Stimulated activated naive CD8-positive, alpha-beta T cell treated with anti-CD3 and anti-CD28 coated beads, Interleukin-15, Interleukin-2, amounts not matched to agents 100 ng/mL and 50 ng/mL, for 24 hours (primary cell): ENCODE data around the gene SLC45A3.
A peak's percentile ranks its signal among the peaks of the same experiment; 100 is the strongest.
"Not testable (repeated sequence)": the region's sequence is repeated elsewhere in the genome, so short reads cannot be mapped to it uniquely, and the experiment has no call there.

Experiments used
- H3K27ac Mint-ChIP-seq: one replicate; pipeline ENCODE4 v1.8.0; 2021; ENCODE audit warnings: mild to moderate bottlenecking, mixed read lengths
- H3K27me3 Mint-ChIP-seq: one replicate; pipeline ENCODE4 v1.8.0; 2021; ENCODE audit warnings: mixed read lengths
- H3K36me3 Mint-ChIP-seq: one replicate; pipeline ENCODE4 v1.8.0; 2021; ENCODE audit warnings: low read depth, mixed read lengths
- H3K4me1 Mint-ChIP-seq: one replicate; pipeline ENCODE4 v1.8.0; 2021; ENCODE audit warnings: low read depth, mixed read lengths
- H3K4me3 Mint-ChIP-seq: one replicate; pipeline ENCODE4 v1.8.0; 2021; ENCODE audit warnings: mild to moderate bottlenecking, mixed read lengths
- H3K9me3 Mint-ChIP-seq: one replicate; pipeline ENCODE4 v1.8.0; 2021; ENCODE audit warnings: mixed read lengths

The SLC45A3 gene

GRCh38 chr1:205680073-205680851 is at the start of gene SLC45A3:
SLC45A3 (minus strand) TSS chr1:205680509; CDS start chr1:205664656, 15,853 bp downstream.
- Mint-ChIP-seq H3K4me1 (peaks cover 14% of the 10 kb centered on the region), H3K27ac (no peak within 1 kb of the TSS), H3K9me3 (no peaks in the 10 kb centered on the region)

GRCh38 chr1:205726619-205727125 is 46.4 kb upstream of the SLC45A3 start:
- peaks cover 17% of the 10 kb centered on the region for H3K4me1 Mint-ChIP-seq
- no peak overlapping the region for H3K4me3 Mint-ChIP-seq
- no peaks in the 10 kb centered on the region for H3K27me3 Mint-ChIP-seq
- H3K27ac Mint-ChIP-seq: no peak overlapping the region
- H3K36me3 Mint-ChIP-seq: peaks cover 73% of the 10 kb centered on the region
- H3K9me3 Mint-ChIP-seq: no peaks in the 10 kb centered on the region

More at GRCh38 chr1:205680073-205680851, at the start of gene SLC45A3:
- Mint-ChIP-seq H3K36me3 (no peaks in the 10 kb centered on the region), H3K27me3 (peaks cover 10% of the 10 kb centered on the region), H3K4me3 (peak within 1 kb of the TSS; percentile 74)

- Mint-ChIP-seq H3K27ac (no peak overlapping the region), H3K27me3 (no peaks in the 10 kb centered on the region), H3K9me3 (no peaks in the 10 kb centered on the region), H3K4me3 (no peak overlapping the region), H3K36me3 (peaks cover 75% of the 10 kb centered on the region), H3K4me1 (peaks cover 11% of the 10 kb centered on the region)
Observed at GRCh38 chr1:205725514-205725913, 45.2 kb upstream of the SLC45A3 start.

- H3K9me3 Mint-ChIP-seq, H3K27me3 Mint-ChIP-seq, H3K4me3 Mint-ChIP-seq: not testable (repeated sequence)
- H3K36me3 Mint-ChIP-seq: peaks cover 82% of the 10 kb centered on the region
- H3K27ac Mint-ChIP-seq: peak overlapping the region; percentile 14
- peaks cover 35% of the 10 kb centered on the region for H3K4me1 Mint-ChIP-seq
Observed at GRCh38 chr1:205720740-205721139, 40.4 kb upstream of the SLC45A3 start.

- H3K9me3 Mint-ChIP-seq: no peaks in the 10 kb centered on the region
- peaks cover 83% of the 10 kb centered on the region for H3K36me3 Mint-ChIP-seq
- no peak overlapping the region for H3K4me3 Mint-ChIP-seq
- H3K27ac Mint-ChIP-seq: peak overlapping the region; percentile 71
- H3K27me3 Mint-ChIP-seq: no peaks in the 10 kb centered on the region
- H3K4me1 Mint-ChIP-seq: peaks cover 35% of the 10 kb centered on the region
Observed at GRCh38 chr1:205719762-205720161, 39.5 kb upstream of the SLC45A3 start.

GRCh38 chr1:205719015-205719414 is 38.7 kb upstream of the SLC45A3 start:
- Mint-ChIP-seq H3K27me3 (no peaks in the 10 kb centered on the region), H3K27ac (no peak overlapping the region), H3K4me1 (peaks cover 35% of the 10 kb centered on the region), H3K9me3 (no peaks in the 10 kb centered on the region), H3K4me3 (no peak overlapping the region), H3K36me3 (peaks cover 82% of the 10 kb centered on the region)

- Mint-ChIP-seq H3K36me3 (peaks cover 65% of the 10 kb centered on the region), H3K27me3 (no peaks in the 10 kb centered on the region), H3K27ac (peak overlapping the region; percentile 53), H3K4me1 (peaks cover 38% of the 10 kb centered on the region), H3K9me3 (no peaks in the 10 kb centered on the region), H3K4me3 (no peak overlapping the region)
Observed at GRCh38 chr1:205716371-205717132, 36.2 kb upstream of the SLC45A3 start.

GRCh38 chr1:205715628-205716027 is 35.3 kb upstream of the SLC45A3 start:
- no peaks in the 10 kb centered on the region for H3K27me3 Mint-ChIP-seq
- peaks cover 46% of the 10 kb centered on the region for H3K4me1 Mint-ChIP-seq
- peaks cover 63% of the 10 kb centered on the region for H3K36me3 Mint-ChIP-seq
- peak overlapping the region; percentile 27 for H3K27ac Mint-ChIP-seq
- no peaks in the 10 kb centered on the region for H3K9me3 Mint-ChIP-seq
- H3K4me3 Mint-ChIP-seq: no peak overlapping the region

GRCh38 chr1:205714906-205715246 is 34.6 kb upstream of the SLC45A3 start:
- H3K4me1 Mint-ChIP-seq: peaks cover 41% of the 10 kb centered on the region
- no peak overlapping the region for H3K4me3 Mint-ChIP-seq
- no peak overlapping the region for H3K27ac Mint-ChIP-seq
- H3K27me3 Mint-ChIP-seq: no peaks in the 10 kb centered on the region
- H3K9me3 Mint-ChIP-seq: no peaks in the 10 kb centered on the region
- H3K36me3 Mint-ChIP-seq: peaks cover 59% of the 10 kb centered on the region

GRCh38 chr1:205714190-205714905 is 34.0 kb upstream of the SLC45A3 start:
- Mint-ChIP-seq H3K9me3 (no peaks in the 10 kb centered on the region), H3K36me3 (peaks cover 54% of the 10 kb centered on the region), H3K27ac (no peak overlapping the region), H3K27me3 (no peaks in the 10 kb centered on the region), H3K4me3 (no peak overlapping the region), H3K4me1 (peaks cover 36% of the 10 kb centered on the region)

GRCh38 chr1:205711105-205712048 is 31.1 kb upstream of the SLC45A3 start:
- peaks cover 48% of the 10 kb centered on the region for H3K36me3 Mint-ChIP-seq
- no peaks in the 10 kb centered on the region for H3K9me3 Mint-ChIP-seq

GRCh38 chr1:205710201-205711062 is 30.1 kb upstream of the SLC45A3 start:
- peaks cover 38% of the 10 kb centered on the region for H3K36me3 Mint-ChIP-seq
- no peaks in the 10 kb centered on the region for H3K27me3 Mint-ChIP-seq
- no peaks in the 10 kb centered on the region for H3K9me3 Mint-ChIP-seq
- no peak overlapping the region for H3K27ac Mint-ChIP-seq
- H3K4me1 Mint-ChIP-seq: peaks cover 15% of the 10 kb centered on the region
- H3K4me3 Mint-ChIP-seq: no peak overlapping the region

More at GRCh38 chr1:205711105-205712048, 31.1 kb upstream of the SLC45A3 start:
- H3K4me1 Mint-ChIP-seq: peaks cover 18% of the 10 kb centered on the region
- peak overlapping the region; percentile 46 for H3K27ac Mint-ChIP-seq
- no peaks in the 10 kb centered on the region for H3K27me3 Mint-ChIP-seq
- H3K4me3 Mint-ChIP-seq: no peak overlapping the region

GRCh38 chr1:205709640-205710039 is 29.3 kb upstream of the SLC45A3 start:
- Mint-ChIP-seq H3K9me3 (no peaks in the 10 kb centered on the region), H3K27me3 (no peaks in the 10 kb centered on the region), H3K4me3 (no peak overlapping the region), H3K36me3 (peaks cover 30% of the 10 kb centered on the region), H3K27ac (no peak overlapping the region), H3K4me1 (peaks cover 19% of the 10 kb centered on the region)
